ENCODE data around the gene GGN. TPM values are rescaled to one million over a fixed set of nuclear protein-coding genes. Genes with fewer than 3 reads are reported as not detected.
A peak's percentile ranks its signal among the peaks of the same experiment; 100 is the strongest.
"Not testable (repeated sequence)": the region's sequence is repeated elsewhere in the genome, so short reads cannot be mapped to it uniquely, and the experiment has no call there.

Gene GGN, protein sequence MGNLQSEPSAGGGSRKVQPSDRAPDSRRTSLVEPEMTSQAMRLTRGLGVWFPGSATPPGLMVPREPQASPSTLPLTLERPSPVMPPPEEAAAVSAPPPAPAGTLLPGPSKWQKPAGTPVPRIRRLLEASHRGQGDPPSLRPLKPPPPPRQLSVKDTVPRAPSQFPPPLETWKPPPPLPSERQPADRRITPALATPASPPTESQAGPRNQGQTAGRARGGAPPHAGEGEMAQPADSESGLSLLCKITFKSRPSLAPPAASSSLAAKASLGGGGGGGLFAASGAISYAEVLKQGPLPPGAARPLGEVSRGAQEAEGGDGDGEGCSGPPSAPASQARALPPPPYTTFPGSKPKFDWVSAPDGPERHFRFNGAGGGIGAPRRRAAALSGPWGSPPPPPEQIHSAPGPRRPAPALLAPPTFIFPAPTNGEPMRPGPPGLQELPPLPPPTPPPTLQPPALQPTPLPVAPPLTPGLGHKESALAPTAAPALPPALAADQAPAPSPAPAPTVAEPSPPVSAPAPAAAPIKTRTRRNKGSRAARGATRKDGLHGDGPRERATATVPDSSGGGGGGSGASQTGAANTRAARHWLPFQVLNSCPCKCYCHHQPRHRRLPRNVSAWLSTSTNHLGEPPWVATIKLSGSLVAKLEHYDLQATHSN
- not detected for total RNA-seq

GRCh38 chr19:38387550-38388348 is at the start of gene GGN:
GGN (minus strand) TSS chr19:38388034; CDS start chr19:38387261, 773 bp downstream.
- peak; percentile 81 for ATAC-seq

- ATAC-seq, result no peak
Observed at GRCh38 chr19:38437295-38437694, 49.5 kb upstream of the GGN start.

DNA sequence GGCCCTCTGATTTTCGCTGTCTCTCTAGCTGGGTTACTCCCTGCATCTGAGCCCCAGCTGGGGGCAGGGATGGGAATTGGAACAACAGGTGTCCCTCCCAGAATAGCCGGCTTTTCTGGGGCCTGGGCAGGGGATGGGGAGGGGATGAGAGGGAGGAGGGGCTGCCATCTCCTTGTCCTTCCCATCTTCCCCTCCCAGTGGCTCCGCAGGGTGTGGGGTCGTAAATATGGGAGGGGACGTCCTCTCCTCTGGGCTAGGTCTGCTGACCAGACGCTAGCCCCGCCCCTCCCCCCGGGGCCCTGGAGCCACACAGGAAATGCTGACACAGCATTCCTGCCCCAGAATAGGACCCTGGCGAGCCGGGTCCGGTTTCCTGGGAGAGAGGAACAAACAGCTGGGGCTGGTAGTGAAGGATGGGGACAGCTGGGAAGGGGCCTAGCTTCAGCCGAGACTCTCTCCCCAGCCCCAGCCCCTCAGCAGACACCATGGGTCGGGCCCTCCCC is 46.8 kb upstream of the GGN start:
- no peak for ATAC-seq

DNA sequence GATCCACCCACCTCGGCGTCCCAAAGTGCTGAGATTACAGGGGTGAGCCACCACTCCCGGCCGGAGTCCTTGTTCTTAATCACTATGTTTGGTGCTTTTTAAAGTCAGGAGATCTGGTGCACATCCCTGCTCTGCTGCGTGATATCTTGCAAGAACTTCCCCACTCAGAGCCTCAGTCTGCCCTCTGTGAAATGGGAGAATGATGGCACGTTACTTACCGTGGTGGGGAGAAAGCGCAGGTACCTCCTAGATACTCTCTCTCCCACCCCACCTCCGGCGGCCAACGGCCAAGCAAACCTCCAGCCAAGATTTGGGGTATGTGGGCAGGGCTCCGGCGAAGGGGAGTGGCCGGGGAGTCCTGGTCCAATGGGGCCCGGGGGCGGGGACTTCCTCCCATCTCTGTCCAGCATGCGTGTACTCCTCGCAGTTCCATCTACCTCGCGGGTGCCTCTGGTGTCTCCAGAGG is 45.5 kb upstream of the GGN start, which contains the start of gene RYR1:
Gene RYR1, plus strand, starts transcription at position 424 of the 466 bp plus-strand sequence. CDS start 139 bp downstream, outside the sequence.
- ATAC-seq, result peak; percentile 60

- no peak for ATAC-seq
Observed at GRCh38 chr19:38430931-38431330, 43.1 kb upstream of the GGN start.

DNA sequence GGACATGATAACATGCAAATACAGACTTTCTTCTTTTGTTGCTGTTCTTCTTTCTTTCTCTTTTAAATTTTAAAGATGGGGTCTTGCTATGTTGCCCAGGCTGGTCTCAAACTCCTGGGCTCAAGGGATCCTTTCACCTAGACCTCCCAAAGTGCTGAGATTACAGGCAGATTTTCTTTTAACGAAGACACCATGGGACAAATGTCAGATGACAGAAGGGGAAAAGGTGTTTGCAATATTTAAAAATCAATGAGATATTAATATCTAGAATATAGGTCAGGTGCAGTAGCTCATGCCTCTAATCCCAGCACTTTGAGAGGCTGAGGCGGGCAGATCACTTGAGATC is 42.0 kb upstream of the GGN start:
- ATAC-seq, result no peak

- no peak for ATAC-seq
Observed at GRCh38 chr19:38429055-38429810, 41.4 kb upstream of the GGN start.

DNA sequence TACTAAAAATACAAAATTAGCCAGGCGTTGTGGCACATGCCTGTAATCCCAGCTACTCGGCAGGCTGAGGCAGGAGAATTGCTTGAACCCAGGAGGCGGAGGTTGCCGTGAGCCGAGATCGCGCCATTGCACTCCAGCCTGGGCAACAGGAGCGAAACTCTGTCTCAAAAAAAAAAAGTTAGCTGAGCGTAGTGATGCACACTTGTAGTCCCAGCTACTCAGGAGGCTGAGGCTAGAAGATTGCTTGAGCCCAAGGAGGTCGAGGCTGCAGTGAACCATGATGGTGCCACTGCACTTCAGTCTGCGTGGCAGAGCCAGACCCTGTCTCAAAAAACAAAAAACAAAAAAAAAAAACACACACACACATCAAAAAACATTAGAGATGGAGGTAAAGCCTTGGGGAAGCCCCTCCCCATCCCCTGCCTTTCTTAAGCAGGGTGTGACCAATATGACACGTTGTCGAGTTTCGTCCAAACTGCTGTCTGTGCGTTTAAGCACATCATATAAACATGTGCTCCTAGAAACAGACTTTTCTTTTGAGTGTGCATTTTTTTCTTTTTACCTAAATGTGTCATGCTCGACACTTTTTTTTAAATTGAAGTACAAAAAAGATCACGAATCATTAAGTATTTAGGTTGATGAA is 39.3 kb upstream of the GGN start:
- not testable (repeated sequence) for ATAC-seq

- peak; percentile 17 for ATAC-seq
Observed at GRCh38 chr19:38425810-38426466, 38.1 kb upstream of the GGN start, which contains the start of gene RASGRP4. RASGRP4 (minus strand) TSS chr19:38426219; CDS start chr19:38426091, 128 bp downstream.

GRCh38 chr19:38425222-38425809 is 37.5 kb upstream of the GGN start:
- ATAC-seq, result peak; percentile 17

DNA sequence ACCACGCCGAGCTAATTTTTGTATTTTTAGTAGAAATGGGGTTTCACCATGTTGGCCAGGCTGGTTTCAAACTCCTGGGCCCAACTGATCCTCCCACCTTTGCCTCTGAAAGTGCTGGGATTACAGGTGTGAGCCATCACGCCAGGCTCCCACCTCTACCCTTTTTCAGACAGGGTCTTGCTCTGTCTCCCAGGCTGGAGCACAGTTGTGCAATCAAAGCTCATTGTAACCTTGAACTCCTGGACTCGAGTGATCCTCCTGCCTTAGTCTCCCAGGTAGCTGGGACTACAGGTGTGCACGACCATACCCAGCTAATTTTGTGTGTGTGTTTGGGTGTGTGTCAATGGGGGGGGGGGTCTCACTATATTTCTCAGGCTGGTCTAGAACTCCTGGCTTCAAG is 36.4 kb upstream of the GGN start:
- no peak for ATAC-seq

- ATAC-seq, result no peak
Observed at GRCh38 chr19:38422438-38422837, 34.6 kb upstream of the GGN start.

DNA sequence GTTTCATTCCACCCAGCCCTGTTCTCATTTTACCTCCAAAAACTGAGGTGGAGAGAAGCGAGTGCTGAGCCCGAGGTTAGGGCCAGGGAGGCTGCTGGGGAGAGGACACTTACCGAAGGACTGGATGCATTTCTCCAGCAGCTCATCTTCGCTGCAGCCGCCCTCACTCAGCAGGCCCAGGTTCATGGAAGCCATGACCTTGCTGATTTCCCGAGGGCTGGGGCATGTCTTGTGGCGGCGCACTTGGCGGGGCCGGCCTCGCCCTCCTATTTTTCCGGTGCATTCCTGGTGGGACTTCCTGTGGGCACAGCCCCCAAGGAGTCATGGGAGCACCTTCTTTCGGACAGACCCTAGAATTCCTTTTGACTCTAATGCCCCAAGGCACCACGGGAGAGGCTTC is 34.0 kb upstream of the GGN start:
- no peak for ATAC-seq

GRCh38 chr19:38420935-38421334 is 33.1 kb upstream of the GGN start:
- no peak for ATAC-seq

DNA sequence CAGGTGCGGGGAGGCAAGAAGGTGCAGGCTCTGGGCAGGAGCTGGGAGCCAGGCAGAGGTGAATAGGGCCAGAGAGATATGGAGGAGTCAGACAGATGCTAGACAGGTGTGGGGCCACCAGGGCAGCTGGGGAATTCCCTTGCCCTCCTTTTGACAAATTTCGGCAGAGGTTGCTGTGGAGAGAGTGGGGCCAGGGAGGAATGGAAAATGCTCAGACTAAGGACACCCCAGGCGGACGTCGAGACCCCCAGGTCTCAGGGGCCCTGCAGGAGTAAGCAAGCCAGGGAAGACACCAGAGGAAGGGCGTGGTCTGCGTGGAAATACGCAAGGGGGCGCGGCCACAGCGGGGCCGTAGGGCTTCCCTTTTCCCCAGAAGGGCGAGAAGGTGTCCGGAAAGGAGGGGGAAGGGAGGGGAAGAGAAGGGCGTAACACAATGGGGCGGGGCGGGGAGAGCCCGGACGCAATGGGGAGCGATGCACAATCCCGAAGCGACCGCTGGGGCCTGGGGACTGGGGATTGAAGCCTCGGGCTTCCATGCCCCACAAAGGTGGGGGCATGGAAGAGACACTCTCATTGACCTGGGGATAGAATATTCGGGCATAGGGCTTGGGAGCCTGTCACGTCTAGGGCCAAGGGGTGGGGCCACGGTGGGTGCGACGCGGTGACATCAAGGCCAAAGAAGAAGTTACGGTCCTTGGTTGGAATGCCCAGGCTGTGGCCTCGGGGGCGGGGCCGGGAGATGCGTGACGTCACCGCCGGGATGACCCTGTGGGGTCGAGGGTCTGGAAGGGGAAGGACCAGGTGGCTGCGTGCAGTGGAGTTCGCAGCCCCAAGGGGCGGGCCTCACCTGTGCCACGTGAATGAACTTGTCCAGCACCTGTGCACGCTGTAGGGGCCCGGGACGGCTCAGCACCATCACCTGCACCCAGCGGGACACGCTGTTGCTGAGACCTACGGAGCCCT is 30.0 kb upstream of the GGN start:
- ATAC-seq, result peak; percentile 64

GRCh38 chr19:38417146-38417543 is 29.3 kb upstream of the GGN start:
- ATAC-seq, result peak; percentile 5

- no peak for ATAC-seq
Observed at GRCh38 chr19:38413416-38413815, 25.6 kb upstream of the GGN start.

GRCh38 chr19:38412961-38413360 is 25.1 kb upstream of the GGN start:
- no peak for ATAC-seq

GRCh38 chr19:38412491-38412890 is 24.7 kb upstream of the GGN start:
- no peak for ATAC-seq
